HT1080 (cell line): ENCODE results near the gene EZH2. TPM values are rescaled to one million over a fixed set of nuclear protein-coding genes. Genes with fewer than 3 reads are reported as not detected.

Source experiments
- DNase-seq: peaks from one replicate; pipeline ENCODE4 v3.0.0-alpha.2; 2015; ENCODE audit warnings: low read depth
- total RNA-seq: library from RNA; depleted of rRNA; stranded (reverse); fragments of >200 nt; shearing (Covaris generic); gene quantifications from 2 replicates; pipeline ENCODE4 v1.2.3, GENCODE V29; 2014

The EZH2 gene
- total RNA-seq, 1 experiment from 2014 or later, result 30.2 TPM

DNA sequence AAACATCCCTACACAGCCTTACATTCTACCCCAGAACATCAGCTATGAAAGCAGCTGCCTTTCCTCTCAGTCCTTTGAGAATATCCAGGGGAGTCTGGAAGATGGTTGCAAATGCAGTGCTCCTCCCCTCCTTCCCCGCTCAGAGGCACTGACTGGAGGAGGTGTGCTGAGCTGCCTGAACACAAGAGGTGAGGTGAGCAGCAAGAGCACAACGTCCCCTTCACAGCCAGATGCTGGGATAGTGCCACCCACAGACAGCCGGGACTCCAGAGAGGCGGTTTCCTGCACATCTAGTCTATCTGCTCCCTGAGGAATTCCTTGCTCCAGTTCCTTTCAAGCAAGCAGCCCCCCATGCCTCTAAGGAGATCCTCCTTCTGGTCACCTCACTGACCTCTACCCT, 74.2 kb downstream of the EZH2 start:
- DNase-seq, result no peak

DNA sequence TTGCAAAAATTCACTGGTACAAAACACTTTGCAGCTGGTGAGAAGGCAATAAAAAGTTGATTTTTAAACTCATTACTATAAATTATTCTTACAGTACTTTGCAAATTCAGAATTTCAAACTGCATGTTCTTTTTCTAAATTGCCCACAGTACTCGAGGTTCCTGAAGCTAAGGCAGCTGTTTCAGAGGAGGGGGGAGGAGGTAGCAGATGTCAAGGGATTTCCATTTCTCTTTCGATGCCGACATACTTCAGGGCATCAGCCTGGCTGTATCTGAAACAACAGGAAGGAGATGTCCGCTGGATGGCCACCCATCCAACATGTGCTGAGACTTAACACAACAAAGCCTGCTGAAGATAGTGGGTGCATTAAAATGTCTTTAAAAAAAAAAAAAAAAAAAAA, 76.7 kb downstream of the EZH2 start:
- DNase-seq, result no peak

DNA sequence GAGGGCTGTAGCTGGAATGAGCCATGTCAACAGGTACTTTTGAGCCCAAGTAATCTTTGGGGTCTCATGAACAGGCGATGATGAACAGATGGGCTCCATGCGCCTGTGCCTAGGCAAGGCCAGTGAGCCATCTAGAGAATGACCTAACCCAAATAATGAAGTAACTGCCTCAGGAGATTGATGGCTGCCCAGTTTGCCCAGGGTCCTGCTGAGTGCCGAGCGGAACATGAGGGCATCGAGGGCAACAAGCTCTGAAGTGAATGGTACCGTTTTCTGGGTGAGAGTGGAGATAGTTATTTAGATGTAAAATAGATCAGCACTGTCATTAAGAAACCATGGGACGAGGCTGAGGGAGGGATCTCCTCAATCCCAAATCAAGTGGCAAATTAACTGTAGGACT, 77.9 kb downstream of the EZH2 start:
- DNase-seq, result no peak

DNA sequence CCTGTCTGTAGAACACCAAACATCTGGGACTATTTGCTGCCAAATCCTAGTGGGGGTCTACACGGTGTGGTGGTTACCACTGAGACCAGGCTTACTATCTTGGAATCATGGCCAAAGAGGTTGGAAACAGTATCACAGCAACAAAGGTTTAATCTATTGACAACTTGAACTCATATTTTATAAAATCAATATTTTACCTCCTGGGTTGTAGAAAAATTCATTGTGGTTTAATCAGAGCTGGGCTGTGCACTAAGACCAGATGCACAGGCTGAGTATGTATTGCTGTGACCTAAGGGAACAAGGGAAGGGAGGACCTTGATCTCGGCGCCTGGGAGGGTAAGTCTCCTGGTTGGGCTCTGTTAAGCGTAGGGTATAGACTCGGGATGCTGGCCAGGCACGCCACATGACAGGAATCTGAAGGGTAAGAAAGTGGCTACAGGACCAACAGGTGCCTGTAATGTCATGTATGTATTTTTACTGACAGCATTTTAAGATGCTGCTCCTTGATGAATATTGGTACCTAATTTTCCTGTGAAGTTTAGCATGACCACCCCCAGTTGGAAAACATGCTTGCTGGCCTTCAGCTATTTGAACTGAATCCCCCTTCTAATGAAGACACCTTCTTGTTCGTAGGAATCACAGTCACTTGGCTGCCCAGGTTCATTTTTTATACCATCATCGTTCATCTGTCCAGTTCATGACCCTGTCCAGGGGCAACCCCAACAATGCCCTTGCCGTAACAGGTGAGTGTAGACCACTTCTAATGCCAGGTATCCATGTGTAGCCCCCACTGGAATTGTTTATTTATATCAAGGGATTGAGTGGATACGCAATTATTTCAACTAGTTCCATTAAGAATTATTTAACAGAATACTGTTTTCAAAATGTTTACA, 79.5 kb downstream of the EZH2 start:
- no peak for DNase-seq

DNA sequence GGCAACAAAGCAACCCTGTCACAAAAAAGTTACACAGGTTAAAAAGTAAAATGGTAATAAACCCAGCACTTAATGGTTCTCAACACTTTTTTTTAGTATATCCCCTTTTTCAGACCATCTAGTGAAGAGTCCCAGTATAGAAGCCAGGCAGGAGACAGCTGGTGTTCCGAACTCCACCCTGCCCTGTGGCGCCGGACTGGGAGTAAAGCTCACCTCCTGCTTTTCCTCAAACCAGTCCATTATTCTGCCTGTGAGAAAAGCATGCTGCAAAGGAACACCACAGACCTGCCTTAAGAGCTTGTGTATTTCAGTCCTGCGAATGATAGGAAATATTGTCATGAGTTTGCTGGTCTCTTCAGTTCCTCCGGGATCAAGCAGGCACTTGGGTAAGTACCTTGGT, 81.0 kb downstream of the EZH2 start:
- no peak for DNase-seq

DNA sequence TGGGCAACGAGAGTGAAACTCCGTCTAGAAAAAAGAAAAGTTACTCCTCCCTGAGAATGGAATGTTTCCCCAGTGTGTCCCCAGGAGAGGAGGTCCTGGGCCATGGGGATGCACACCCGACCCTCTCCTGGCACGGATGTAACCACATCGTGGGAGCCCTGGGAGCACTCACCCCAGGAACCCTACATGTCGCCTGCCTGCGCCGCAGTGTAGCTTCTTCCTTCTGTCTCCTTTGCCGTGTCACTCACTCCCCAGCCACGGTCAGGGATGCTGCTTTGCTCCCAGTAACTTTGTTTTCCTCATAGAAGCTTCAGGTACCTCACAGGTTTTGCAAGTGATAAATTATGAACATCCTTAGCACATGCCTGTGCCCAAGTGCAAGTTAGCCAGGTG, 82.0 kb downstream of the EZH2 start:
- no peak for DNase-seq

DNA sequence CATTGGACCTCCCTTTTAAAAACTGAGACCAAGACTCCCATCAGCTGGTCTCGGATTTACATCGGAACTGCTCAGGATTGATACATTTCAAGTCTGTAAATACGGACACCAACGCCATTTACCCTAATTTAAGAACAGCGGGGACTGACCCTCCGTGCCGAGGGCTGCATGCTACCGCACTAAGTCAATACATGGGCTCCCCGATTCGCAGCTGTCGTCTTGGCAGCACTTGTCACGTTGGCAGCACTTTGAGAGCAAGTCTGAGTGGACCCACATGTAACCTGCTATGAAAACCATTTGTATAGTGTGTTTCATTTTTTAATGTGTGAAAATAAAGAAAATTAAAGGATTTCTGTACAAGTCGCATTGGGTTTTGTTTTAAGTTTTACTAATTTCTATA, 83.4 kb downstream of the EZH2 start:
- DNase-seq, result no peak

DNA sequence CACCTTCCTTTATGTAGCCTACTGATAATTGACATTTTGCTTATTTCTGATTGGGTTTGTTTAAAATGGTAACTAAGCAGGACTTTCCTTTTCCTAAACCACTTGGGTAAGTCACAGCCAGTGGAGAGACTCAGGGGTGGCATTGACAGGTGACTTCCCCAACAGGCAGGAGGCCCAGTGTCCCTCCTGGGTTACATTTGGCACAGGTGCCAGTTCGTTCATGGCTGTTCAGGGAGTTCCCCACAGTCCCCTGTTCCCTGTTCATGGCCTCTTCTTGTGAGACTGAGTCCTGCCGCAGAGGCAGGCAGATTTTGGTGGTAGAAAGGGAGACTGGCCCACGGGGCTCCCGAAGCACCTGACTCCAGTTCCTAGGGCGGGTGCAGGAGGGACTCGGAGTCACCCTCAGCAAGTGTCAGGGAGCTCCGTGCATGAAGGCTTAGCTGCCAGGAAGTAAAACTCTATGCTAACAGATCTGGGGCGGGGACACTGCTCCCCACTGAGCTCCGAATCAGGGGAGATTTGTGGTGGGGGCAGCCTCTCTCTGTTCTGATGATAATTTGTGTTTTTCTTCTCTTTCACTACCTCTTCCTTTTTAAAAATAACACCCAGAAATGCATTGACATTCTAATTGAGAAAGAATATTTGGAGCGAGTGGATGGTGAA, 84.1 kb downstream of the EZH2 start:
- no peak for DNase-seq

DNA sequence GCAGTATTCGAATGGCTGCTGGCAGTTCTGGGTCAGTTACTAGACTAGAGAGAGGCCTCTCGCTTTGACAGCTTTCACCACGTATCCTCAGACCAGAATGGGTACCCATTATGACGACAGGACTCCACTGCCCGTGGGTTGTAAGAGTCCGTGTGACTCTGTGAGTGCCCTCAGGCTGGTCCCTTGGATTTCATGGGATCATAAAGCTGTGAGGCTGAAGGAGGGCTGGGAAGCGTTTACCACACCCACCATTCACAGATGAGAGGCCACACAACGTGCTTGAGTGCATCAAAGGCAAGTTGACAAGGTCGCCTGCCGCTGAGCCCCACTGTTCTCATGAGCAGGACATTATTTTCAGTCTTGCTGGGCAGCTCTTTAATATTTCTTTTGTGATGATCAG, 87.2 kb downstream of the EZH2 start:
- no peak for DNase-seq

DNA sequence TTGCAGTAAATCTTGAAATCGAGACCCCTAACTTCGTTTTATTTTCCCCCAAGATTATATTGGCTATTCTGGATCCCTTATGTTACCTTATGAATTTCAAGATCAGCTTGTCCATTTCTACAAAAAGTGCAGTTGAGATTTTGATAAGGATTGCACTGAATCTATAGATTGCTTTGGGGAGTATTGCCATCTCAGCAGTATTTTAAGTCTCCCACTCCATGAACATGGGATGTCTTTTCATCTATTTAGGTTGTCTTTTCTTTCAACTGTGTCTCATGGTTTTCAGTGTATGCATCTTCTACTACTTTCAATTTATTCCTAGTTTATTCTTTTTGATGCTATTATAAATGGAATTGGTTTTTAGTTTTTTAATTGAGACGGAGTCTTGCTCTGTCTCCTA, 89.6 kb downstream of the EZH2 start:
- DNase-seq, result no peak

DNA sequence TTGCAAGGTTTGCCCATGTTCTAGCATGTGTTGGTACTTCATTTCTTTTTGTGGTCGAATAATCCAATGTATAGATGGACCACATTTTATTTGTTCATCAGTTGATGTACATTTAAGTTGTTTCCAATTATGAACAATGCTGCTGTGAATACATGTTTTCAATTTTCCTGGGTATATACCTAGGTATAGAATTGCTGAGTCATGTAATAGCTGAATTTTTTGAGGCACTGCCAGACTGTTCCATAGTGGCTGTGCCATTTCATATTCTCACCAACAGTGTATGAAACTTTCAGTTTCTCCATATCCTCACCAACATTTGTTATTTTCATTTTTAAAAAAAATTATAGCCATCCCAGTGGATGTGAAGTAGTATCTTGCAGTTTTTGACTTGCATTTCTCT, 90.5 kb downstream of the EZH2 start:
- DNase-seq, result no peak

DNA sequence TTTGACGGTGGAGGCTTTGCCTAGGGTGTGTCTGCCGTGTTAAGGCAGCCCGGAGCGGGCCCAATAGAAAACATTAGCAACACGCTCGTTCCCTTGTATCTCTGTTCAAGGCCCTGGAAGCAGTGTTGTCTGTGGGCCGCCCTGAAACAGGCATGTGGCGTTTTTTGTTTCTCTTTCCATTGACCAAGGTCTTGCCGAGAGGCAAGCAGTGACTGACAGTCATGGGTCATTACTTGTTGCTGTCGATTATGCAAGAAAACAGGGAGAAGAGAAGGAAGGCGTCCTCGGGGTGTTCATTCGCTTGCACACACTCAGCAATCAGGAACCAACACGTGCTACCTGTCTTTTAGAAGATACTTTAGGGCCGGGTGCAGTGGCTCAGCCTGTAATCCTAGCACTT, 92.5 kb downstream of the EZH2 start:
- DNase-seq, result no peak

DNA sequence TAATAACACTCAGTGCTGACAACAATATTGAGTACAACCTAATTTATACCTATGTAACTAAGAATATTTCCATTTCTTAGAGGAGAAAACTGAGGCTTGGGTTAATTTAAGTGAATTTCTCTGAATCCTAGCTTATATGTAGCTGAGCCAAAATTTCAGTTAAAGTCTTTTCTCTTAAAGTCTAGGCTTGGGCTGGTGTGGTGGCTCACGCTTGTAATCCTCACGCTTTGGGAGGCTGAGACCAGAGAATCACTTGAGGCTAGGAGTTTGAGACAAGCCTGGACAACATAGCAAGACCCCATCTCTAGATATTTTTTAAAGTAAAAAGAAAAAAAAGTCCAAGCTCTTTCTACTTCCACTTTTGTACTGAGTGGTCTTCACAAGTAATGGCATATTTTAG, 93.2 kb downstream of the EZH2 start:
- no peak for DNase-seq

DNA sequence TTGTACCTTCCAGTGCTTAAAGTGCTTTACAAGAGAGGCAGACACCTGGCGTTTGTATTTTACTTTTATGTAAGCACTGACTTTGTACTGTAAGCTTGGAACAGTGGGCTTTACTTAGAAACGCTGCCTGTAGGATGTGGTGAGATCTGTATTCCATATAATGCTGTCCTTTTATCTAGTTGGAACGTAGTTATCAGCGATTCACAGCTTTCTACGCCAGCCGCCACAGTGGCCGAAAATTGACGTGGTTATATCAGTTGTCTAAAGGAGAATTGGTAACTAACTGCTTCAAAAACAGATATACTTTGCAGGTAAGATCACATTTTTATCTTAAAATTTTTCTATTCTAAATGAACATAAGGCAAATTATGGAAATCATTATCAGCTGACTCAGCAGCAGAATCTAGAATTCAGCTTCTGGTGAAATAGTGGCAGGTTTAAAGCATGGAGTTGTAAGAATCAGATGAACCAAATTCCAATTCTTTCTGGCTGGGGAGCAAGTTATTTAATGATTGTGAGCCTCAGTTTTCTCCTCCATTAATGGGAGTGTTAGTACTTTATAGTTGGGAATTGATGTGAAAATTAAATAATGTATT, 93.9 kb downstream of the EZH2 start:
- no peak for DNase-seq

DNA sequence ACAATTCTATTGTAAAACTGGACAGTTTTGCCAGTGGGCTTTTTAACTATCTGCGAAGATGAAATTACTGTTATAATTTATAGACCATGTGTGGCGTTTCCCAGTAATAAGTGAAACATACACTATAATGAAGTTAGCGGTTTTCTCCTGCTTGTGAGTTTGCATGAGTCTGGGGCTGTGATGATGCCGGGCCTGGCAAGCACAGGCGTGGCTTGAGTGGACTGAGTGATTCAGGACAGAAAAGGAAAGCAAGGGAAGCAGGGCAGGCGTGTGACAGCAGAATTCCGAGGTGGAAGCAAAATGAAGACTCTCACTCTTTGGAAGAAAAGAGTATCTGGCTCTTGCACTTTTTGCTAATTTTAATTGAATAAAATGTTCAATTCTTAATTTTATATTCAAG, 94.9 kb downstream of the EZH2 start:
- DNase-seq, result no peak

DNA sequence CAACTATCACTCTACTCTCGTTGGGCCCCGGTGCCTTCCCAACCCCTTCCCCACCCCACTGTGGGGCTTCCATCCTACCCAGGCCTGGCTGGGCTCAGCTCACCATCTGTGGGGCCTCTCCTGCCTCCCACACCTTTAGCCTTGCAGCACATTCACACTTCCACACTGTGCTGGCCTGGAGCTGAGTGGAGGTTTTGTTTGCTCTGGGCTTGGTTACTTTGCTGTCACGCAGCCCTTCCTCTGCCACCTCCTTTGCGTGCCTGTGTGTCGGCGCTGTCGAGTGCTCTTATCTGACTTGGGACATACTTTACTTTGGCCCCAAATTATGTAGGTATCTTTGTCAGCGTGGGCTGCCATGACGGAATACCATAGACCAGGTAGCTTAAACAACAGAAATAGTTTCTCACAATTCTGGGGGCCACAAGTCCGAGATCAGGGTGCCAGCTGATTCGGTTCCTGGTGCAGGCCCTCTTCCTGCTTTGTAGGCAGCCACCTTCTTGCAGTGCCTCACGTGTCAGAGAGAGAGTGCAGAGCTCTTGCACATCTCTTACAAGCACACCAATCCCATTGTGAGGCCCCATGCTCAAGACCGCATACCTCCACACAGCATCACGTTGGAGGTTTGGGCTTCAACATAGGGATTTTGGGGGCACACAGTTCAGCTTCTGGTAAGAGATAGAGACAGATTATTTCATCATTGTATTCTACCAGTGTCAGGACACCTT, 96.4 kb downstream of the EZH2 start:
- DNase-seq, result no peak

DNA sequence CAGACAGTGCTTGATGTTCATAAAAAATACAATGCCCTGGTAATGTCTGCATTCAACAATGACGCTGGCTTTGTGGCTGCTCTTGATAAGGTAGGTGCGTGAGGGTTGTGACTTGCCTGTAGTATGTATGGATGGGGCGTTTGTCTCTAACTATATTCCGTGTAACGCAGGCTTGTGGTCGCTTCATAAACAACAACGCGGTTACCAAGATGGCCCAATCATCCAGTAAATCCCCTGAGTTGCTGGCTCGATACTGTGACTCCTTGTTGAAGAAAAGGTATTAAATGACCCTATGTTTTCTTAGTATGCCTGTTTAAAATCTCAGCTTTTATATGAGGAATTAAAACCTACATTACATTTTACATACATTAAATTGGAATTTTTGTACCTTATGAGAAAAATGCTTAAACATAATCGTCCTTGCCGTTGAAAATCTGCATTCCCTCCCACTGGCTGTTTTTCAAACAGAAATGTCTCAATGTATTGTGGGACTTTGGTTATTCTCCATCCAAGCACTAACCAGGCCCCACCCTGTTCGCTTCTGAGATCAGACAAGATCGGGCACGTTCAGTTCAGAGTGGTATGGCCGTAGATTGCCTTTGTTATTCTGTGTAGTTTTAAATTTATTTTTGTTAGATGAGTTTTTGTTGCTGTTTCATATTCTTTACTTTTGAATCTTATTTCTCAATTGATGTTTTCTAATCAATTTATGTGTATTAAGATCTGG, 100.1 kb downstream of the EZH2 start:
- DNase-seq, result no peak

DNA sequence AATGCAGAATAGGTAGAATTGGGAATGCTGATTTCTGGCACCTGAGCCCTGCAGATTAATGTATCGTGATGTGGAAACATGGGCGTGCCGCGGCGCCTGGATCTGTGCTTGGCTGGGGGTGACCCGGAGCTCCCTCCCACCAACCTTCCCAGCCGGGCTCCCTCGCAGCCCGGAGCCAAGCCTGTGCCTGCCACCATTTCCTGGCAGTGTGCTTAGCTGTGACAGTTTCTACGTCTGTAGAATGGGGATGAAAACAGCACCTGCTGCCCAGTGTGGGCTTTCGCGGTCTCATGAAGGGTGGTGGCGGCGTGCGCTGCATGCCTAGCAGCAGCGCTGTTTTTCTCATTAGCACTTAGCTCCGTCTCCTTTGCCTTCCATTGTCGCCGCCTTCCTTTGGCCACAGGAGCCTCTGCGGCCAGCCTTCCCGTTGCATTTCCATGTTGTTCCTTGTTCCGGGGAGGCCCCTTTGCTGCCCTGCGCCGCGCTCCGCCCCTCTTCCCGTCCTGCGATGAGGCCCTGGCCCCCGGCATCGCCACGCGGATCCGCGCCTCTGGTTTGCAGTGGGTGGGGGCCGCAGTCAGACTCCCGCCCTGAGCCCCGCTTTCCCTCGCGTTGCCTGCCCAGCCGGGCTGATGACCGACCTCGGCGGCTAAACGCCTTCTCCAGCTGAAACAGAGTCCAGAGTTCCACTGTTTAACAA, 101.2 kb downstream of the EZH2 start:
- no peak for DNase-seq

DNA sequence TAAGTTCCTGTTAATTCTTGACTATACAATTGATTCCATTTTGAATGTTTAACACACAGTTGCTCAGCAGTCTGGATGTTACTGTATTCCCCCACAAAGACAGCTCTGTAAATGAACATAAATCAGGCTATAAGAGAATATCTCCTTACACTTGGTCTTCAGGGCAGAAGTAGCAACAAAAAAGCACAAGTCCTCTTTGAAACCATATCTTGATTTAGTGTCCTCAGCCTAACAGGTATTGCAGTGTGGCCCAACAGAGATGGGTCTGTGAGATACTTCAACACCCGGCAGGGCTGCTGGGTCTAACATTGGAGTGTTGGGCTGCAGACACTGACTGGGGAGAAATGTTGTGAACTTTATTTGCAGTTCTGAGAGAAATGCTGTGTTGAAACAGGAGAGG, 109.6 kb downstream of the EZH2 start:
- no peak for DNase-seq

DNA sequence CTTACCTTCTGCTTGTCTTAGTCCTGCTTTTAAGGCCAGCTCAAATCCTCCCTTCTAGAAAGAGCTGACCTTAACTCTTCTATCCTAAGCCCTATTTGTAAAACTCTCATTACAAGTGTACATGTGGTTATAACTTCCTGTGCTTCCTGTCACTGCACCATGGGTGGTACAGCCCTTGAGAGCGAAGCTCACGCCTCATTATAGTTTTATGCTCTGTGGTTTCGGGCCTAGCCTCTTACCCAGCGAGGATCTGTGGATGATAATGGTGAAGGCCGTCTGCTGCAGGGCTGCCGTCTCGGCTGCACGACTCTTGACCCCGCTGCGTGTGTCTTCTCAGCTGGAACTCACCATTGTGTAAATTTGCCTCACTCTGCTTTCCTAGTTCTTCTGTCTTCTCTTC, 110.8 kb downstream of the EZH2 start:
- DNase-seq, result peak; percentile 33
